ENCODE results near the gene AHRR. TPM values are rescaled to one million over a fixed set of nuclear protein-coding genes. Genes with fewer than 3 reads are reported as not detected.

Gene AHRR
- total RNA-seq, 1 donor from 2014 or later: 5.1 TPM

GRCh38 chr5:316210-317085 lies 5.1 kb upstream of the AHRR start:
- intact Hi-C loops (cut with DNase I): no loop called here
- ATAC-seq (no peak), DNase-seq (ENCODE audit: low spot score) (no peak)

- intact Hi-C loops (cut with DNase I): no loop called here
- DNase-seq (ENCODE audit: low spot score): no peak
- ATAC-seq: peak; percentile 37
Observed at GRCh38 chr5:317086-317811, 4.3 kb upstream of the AHRR start.

GRCh38 chr5:318341-318897 lies 3.1 kb upstream of the AHRR start:
- DNase-seq (ENCODE audit: low spot score) (no peak), ATAC-seq (no peak)
- intact Hi-C loops (cut with DNase I): no loop called here

DNA sequence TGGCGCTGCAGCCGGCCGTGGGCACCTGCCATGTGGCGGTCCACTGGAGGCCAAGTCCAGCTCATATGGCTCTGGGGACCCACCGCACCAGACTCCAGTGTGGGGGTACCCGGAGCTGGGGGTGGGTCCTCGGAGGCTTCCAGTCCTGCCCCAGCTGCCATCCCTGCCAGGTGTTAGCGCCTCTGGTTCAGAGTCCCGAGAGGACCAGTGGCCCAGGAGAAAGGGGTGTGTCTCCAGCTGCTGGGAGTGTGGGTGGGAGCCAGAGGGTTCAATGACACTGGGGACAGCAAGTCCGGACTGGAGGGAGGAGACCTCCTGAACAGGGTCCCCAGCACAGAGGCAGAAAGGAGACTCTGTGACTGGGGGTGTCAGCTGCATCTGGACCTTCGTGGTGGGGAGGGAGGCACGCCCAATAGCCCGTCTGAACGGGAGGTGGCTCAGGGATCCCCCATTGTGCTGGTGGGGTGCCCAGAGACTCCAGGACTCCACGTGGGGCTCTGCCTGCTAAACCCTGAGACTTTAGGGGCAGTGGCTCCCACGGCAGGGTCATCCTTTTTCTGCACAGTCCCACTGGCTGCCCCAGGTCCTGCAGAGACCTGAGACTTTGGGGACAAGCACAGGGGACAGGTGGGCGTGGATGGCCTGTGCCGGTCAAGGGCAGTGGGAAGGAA lies 2.4 kb upstream of the AHRR start:
- intact Hi-C loops (cut with DNase I): no loop called here
- no peak for ATAC-seq

GRCh38 chr5:320524-321229 lies 837 bp upstream of the AHRR start:
- intact Hi-C loops (cut with DNase I): no loop called here
- ATAC-seq (no peak), DNase-seq (ENCODE audit: low spot score) (no peak)

More for the DNA sequence above, 2.4 kb upstream of the AHRR start:
- no peak for DNase-seq (ENCODE audit: low spot score)

GRCh38 chr5:321726-322251 lies 275 bp downstream of the AHRR start:
- ATAC-seq: no peak
- DNase-seq (ENCODE audit: low spot score): no peak

DNA sequence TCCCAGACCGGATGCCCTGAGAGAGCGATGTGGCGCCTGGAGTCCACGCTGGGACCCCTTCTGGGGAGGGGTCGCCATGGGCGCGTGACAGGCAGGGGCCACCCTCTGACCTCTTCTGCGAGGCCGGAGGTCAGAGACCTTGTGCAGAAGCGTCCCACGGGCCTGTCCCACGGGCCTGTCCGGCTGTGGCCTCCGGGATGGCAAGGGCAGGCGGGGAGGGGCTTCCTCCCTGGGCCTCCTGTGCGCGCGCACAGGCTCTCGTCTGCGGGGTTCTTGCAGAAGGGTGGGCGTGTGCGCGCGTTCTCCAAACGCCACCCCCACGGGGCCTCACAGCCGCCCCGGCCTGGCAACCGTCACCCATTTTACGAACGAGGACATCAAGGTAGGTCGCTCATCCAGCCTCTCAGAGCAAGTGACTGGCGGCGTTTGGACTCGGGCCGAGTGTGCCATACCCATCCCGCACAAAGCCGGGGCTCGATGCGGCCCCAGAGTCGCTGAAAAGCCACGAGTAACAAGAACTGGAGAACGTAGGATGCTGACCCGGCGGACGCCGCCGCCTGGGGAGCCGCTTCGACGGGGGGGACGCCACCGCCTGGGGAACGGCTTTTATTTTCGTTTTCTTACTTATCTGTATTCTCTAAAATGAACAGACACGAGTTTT lies 897 bp downstream of the AHRR start:
- no peak for ATAC-seq
- no peak for DNase-seq (ENCODE audit: low spot score)
- intact Hi-C loops (cut with DNase I): no loop called here

More at GRCh38 chr5:321726-322251, 275 bp downstream of the AHRR start:
- intact Hi-C loops (cut with DNase I): no loop called here

DNA sequence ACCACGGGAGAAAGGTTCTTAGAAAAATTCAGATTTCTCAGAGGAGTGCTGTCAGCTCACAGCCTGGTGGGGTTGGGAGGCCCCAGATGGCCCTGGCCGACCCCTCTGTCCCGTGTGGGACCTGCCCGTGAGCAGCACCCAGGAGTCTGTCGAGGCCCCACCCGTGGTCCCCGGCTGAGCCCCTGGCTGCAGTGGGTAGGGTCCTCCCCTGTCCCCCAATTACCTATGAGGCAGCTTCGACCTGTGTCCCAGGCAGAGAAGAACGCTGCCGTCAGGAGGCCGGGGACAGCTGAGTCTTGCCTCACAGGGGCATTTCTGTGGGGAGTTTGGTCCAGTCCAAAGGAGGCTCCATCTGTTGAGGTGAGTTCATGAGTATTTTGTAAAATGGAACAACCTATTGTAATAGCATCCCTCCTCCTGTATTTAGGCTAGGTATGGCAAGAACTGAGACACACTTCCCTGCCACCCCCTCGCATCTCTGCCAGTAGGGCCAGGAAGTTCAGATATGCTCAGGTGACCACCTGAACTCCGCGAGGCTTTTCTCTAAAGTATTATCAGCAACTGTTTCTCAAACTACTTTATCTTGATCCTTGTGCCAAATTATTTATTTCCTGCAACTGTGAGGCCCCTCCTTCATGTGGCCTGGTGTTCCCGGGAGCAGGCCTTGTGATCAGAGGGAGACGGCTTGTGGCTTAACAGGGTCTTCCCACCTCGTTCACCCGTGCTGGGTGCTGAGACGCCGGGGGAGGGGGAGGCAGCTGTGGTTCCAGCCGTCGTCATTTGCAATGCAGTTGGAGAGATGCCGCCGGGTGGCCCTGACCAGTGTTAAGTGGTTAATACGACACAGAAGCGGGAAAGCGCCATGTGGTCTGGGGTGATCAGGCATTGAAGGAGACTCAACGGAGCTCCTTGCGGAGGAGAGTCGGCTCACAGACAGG lies 1.7 kb downstream of the AHRR start:
- intact Hi-C loops (cut with DNase I): no loop called here
- DNase-seq (ENCODE audit: low spot score) (no peak), ATAC-seq (no peak)

- no peak for ATAC-seq
- DNase-seq (ENCODE audit: low spot score): no peak
- intact Hi-C loops (cut with DNase I): no loop called here
Observed at GRCh38 chr5:324736-325612, 3.5 kb downstream of the AHRR start.

DNA sequence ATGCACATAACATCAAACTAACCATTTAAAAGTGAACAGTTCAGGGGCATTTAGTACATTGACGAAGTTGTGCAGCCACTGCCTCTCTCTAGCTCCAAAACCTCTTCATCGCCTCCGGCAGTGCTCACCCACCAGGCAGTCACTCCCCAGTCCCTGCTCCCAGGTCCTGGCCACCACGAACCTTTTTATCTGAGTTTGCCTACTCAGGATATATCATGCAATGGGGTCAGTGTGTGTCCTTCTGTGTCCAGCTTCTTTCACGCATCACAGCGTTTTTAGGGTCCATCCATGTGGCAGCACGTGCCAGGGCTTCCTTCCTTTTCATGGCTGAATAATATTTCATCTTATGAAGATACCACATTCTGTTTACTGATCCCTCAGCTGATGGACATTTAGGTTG lies 4.6 kb downstream of the AHRR start:
- no peak for DNase-seq (ENCODE audit: low spot score)
- ATAC-seq: no peak
- intact Hi-C loops (cut with DNase I): no loop called here

DNA sequence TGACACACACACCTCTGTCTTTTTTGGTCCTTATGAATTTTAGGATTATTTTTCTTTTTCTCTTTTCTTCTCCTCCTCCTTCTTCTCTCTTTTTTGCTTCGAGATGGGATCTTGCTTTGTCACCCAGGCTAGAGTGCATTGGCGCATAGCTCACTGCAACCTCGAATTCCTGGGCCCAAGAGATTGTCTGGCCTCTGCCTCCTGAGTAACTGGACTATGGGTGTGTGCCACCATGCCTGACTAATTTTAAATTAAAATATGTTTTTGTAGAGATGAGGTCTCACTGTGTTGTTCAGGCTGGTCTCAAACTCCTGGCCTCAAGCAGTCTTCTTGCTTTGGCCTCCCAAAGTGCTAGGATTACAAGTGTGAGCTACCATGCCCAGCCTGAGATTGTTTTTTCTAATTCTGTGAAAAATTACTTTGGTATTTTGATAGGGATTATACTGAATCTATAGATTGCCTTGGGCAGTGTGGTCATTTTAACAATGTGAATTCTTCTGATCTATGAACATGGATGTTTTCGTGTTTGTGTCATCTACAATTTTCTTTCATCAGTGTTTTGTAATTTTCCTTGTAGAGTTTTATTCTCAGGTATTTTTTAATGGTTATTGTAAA lies 7.7 kb downstream of the AHRR start:
- ATAC-seq (no peak), DNase-seq (ENCODE audit: low spot score) (no peak)
- intact Hi-C loops (cut with DNase I): no loop called here

- DNase-seq (ENCODE audit: low spot score) (no peak), ATAC-seq (no peak)
- intact Hi-C loops (cut with DNase I): no loop called here
Observed at GRCh38 chr5:329768-330167, 8.3 kb downstream of the AHRR start.

- intact Hi-C loops (cut with DNase I): no loop called here
- ATAC-seq: no peak
- no peak for DNase-seq (ENCODE audit: low spot score)
Observed at GRCh38 chr5:332843-333242, 11.3 kb downstream of the AHRR start.

DNA sequence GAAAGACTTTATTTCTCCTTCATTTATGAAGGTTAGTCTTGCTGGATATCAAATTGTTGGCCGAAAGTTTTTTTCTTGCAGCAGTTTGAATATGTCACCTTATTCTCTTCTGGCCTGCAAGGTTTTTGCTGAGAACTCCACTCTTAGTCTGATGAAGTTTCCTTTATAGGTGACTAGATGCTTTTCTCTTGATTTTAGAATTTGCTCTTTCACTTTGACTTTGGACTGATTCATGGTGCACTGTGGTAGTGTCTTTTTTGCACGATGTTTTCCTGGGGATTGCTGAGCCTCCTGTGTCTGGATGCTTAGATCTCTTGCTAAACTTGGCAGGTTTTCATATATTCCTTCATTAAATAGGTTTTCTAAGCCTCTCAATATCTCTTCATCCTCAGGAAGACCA lies 12.4 kb downstream of the AHRR start:
- intact Hi-C loops (cut with DNase I): no loop called here
- no peak for ATAC-seq
- DNase-seq (ENCODE audit: low spot score): no peak

GRCh38 chr5:334903-335739 lies 13.6 kb downstream of the AHRR start:
- intact Hi-C loops (cut with DNase I): no loop called here
- DNase-seq (ENCODE audit: low spot score) (no peak), ATAC-seq (no peak)

Data from sciatic nerve (tissue), 2 donors.